ENCODE data around the gene MAGEC1.
"Not testable (repeated sequence)": the region's sequence is repeated elsewhere in the genome, so short reads cannot be mapped to it uniquely, and the experiment has no call there.

The MAGEC1 gene

DNA sequence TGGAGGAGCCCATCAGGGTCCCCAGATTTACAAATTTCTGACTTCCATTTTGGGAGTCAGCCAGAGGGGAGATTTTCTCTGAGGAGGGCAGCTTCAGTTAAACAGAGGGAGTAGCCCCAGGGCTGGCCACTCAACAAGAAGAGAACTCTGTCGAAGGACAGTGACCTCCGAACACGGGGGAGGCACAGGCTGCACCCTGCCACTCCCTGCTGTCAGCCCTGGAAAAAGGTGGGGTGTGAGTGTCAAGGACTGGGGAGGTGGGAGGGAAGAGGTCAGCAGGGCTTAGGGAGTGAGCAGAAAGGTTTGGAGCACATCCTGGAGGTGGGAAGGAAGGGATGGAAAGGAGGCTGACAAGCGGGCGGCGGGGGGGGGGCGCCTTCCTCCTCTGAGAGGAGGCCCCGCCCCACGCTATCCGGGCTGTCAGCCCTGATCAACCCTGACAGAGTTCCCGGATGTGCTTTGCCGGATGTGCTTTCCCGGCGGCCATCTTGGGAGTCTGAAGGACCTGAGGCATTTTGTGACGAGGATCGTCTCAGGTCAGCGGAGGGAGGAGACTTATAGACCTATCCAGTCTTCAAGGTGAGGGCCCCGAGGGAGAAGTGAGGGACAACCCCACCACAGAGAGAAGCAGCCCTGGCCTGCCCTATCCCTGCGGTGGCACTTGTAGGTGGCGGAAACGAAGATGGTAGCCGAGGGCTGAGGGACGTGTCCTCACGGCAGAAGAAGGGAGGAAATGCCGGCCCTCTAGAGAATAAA is at the start of gene MAGEC1:
TSS of gene MAGEC1 (plus strand) at position 495 of the 756 bp plus-strand sequence. CDS start 1,179 bp downstream, outside the sequence.
- H3K9me3 Mint-ChIP-seq: peaks cover 19 to 31% of the 10 kb centered on the region in 2 donors
- peaks cover 0 to 2% of the 10 kb centered on the region in 2 donors for H3K36me3 Mint-ChIP-seq
- DNase-seq (no peak), ATAC-seq (replicated peaks) (no peak)
- peaks cover 0 to 8% of the 10 kb centered on the region in 2 donors for H3K27me3 Mint-ChIP-seq
- no peak within 1 kb of the TSS for H3K27ac Mint-ChIP-seq
- H3K4me3 Mint-ChIP-seq: no peak within 1 kb of the TSS
- H3K4me1 Mint-ChIP-seq: no peaks in the 10 kb centered on the region

- H3K4me3 Mint-ChIP-seq: no peak overlapping the region
- no peak overlapping the region for H3K27ac Mint-ChIP-seq
- DNase-seq (no peak), ATAC-seq (replicated peaks) (no peak)
- no peaks in the 10 kb centered on the region for H3K27me3 Mint-ChIP-seq
- H3K4me1 Mint-ChIP-seq: no peaks in the 10 kb centered on the region
- H3K36me3 Mint-ChIP-seq: no peaks in the 10 kb centered on the region
- H3K9me3 Mint-ChIP-seq: peaks cover 0 to 4% of the 10 kb centered on the region in 2 donors
Measured at GRCh38 chrX:141857479-141857878, 46.2 kb upstream of the MAGEC1 start.

- H3K4me3 Mint-ChIP-seq: no peak overlapping the region
- no peak for ATAC-seq (replicated peaks)
- H3K9me3 Mint-ChIP-seq: peaks cover 0 to 5% of the 10 kb centered on the region in 2 donors
- H3K4me1 Mint-ChIP-seq: no peaks in the 10 kb centered on the region
- DNase-seq: no peak
- no peaks in the 10 kb centered on the region for H3K36me3 Mint-ChIP-seq
- no peaks in the 10 kb centered on the region for H3K27me3 Mint-ChIP-seq
- no peak overlapping the region for H3K27ac Mint-ChIP-seq
Measured at GRCh38 chrX:141879616-141880015, 24.1 kb upstream of the MAGEC1 start.

GRCh38 chrX:141888811-141889210 is 14.9 kb upstream of the MAGEC1 start:
- DNase-seq; H3K27ac Mint-ChIP-seq; H3K4me3 Mint-ChIP-seq; H3K9me3 Mint-ChIP-seq; H3K36me3 Mint-ChIP-seq; ATAC-seq (replicated peaks); H3K27me3 Mint-ChIP-seq; H3K4me1 Mint-ChIP-seq: not testable (repeated sequence)

- Mint-ChIP-seq H3K36me3 (no peaks in the 10 kb centered on the region), H3K27ac (no peak overlapping the region), H3K4me1 (no peaks in the 10 kb centered on the region), H3K27me3 (no peaks in the 10 kb centered on the region), H3K4me3 (no peak overlapping the region), H3K9me3 (no peaks in the 10 kb centered on the region)
- DNase-seq: no peak
- no peak for ATAC-seq (replicated peaks)
Measured at GRCh38 chrX:141894733-141895132, 9.0 kb upstream of the MAGEC1 start.

- Mint-ChIP-seq H3K36me3 (no peaks in the 10 kb centered on the region), H3K27me3 (no peaks in the 10 kb centered on the region), H3K27ac (no peak overlapping the region), H3K9me3 (peaks cover 1 to 2% of the 10 kb centered on the region in 2 donors), H3K4me3 (no peak overlapping the region), H3K4me1 (no peaks in the 10 kb centered on the region)
- no peak for DNase-seq
- no peak for ATAC-seq (replicated peaks)
Measured at GRCh38 chrX:141897690-141898089, 6.0 kb upstream of the MAGEC1 start.

- Mint-ChIP-seq H3K27me3 (peaks cover 0 to 2% of the 10 kb centered on the region in 2 donors), H3K36me3 (no peaks in the 10 kb centered on the region), H3K9me3 (peaks cover 15 to 25% of the 10 kb centered on the region in 2 donors), H3K4me1 (no peaks in the 10 kb centered on the region), H3K4me3 (no peak overlapping the region), H3K27ac (no peak overlapping the region)
- no peak for ATAC-seq (replicated peaks)
- DNase-seq: no peak
Measured at GRCh38 chrX:141902366-141902765, 1.3 kb upstream of the MAGEC1 start.

- peaks cover 19 to 31% of the 10 kb centered on the region in 2 donors for H3K9me3 Mint-ChIP-seq
- H3K27ac Mint-ChIP-seq: no peak overlapping the region
- H3K36me3 Mint-ChIP-seq: peaks cover 0 to 2% of the 10 kb centered on the region in 2 donors
- no peak overlapping the region for H3K4me3 Mint-ChIP-seq
- DNase-seq: no peak
- H3K4me1 Mint-ChIP-seq: no peaks in the 10 kb centered on the region
- no peak for ATAC-seq (replicated peaks)
- H3K27me3 Mint-ChIP-seq: peaks cover 0 to 8% of the 10 kb centered on the region in 2 donors
Measured at GRCh38 chrX:141904262-141904661, 568 bp downstream of the MAGEC1 start.

- Mint-ChIP-seq H3K4me3 (no peak overlapping the region), H3K9me3 (peaks cover 0 to 3% of the 10 kb centered on the region in 2 donors), H3K27ac (no peak overlapping the region), H3K36me3 (no peaks in the 10 kb centered on the region), H3K4me1 (no peaks in the 10 kb centered on the region), H3K27me3 (no peaks in the 10 kb centered on the region)
- DNase-seq (no peak), ATAC-seq (replicated peaks) (no peak)
Measured at GRCh38 chrX:141917801-141918200, 14.1 kb downstream of the MAGEC1 start.

DNA sequence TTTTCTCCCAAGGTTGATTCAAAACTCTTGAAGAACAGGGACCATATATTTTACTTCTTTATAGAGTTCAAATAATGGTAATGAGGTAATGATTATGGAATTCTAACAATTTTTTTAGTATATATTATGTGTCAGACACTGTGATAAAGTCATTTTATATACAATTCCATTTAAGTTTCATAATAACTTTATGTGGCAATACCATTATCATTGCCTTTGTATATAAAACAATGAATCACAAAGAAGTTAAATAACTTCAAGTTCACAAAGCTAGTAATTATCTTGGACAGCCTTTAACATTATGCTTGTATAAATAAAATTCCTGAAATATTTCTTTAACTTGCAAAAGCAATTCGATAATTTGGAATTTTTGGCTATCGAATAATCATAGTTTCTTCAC is 20.6 kb downstream of the MAGEC1 start:
- Mint-ChIP-seq H3K27ac (no peak overlapping the region), H3K4me3 (no peak overlapping the region), H3K9me3 (peaks cover 3% of the 10 kb centered on the region in 2 donors), H3K36me3 (no peaks in the 10 kb centered on the region), H3K4me1 (no peaks in the 10 kb centered on the region), H3K27me3 (no peaks in the 10 kb centered on the region)
- DNase-seq: no peak
- ATAC-seq (replicated peaks): no peak

DNA sequence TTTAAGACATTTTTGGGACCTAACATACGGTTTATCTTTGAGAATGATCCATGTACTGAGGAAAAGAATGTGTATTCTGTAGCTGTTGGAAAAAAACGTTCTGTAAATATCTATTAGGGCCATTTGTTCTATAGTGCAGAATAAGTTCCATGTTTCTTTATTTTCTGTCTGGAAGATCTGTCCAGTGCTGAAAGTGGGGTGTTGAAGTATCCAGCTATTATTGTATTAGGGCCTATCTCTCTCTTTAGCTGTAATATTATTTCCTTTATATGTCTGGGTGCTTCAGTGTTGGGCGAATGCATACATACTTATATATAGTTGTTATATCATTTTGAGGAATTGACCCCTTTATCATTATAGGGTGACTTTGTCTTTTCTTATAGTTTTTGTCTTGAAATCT is 24.7 kb downstream of the MAGEC1 start:
- no peak for ATAC-seq (replicated peaks)
- no peak overlapping the region for H3K27ac Mint-ChIP-seq
- no peak for DNase-seq
- H3K4me1 Mint-ChIP-seq: no peaks in the 10 kb centered on the region
- H3K9me3 Mint-ChIP-seq: peaks cover 0 to 3% of the 10 kb centered on the region in 2 donors
- no peaks in the 10 kb centered on the region for H3K36me3 Mint-ChIP-seq
- no peaks in the 10 kb centered on the region for H3K27me3 Mint-ChIP-seq
- H3K4me3 Mint-ChIP-seq: no peak overlapping the region

GRCh38 chrX:141934059-141934641 is 30.5 kb downstream of the MAGEC1 start:
- ATAC-seq (replicated peaks): no peak
- Mint-ChIP-seq H3K36me3 (no peaks in the 10 kb centered on the region), H3K4me3 (no peak overlapping the region), H3K27ac (no peak overlapping the region), H3K4me1 (no peaks in the 10 kb centered on the region), H3K9me3 (peaks cover 2 to 4% of the 10 kb centered on the region in 2 donors), H3K27me3 (no peaks in the 10 kb centered on the region)
- DNase-seq: no peak

DNA sequence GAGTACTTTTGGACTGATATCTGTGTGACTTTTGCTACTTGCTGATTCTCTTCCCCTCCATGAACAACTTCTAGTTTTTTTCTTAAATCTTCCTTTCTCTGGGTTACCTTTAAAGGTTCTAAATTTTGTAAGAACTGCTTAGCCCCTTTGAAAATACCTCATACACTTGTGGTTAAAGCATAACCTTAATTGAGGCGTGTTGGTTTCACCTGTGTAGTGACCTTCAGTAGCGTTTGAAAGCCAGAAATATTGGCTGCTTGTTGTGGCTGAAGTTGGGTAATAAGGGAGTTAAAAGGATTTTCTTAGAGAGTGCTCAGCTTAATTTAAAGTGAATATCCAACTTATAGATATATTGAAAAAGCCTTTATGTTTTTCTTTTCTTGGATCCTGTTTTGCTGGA is 32.0 kb downstream of the MAGEC1 start:
- ATAC-seq (replicated peaks) (no peak), DNase-seq (no peak)
- Mint-ChIP-seq H3K9me3 (peaks cover 2 to 4% of the 10 kb centered on the region in 2 donors), H3K4me1 (no peaks in the 10 kb centered on the region), H3K27me3 (no peaks in the 10 kb centered on the region), H3K27ac (no peak overlapping the region), H3K4me3 (no peak overlapping the region), H3K36me3 (no peaks in the 10 kb centered on the region)

DNA sequence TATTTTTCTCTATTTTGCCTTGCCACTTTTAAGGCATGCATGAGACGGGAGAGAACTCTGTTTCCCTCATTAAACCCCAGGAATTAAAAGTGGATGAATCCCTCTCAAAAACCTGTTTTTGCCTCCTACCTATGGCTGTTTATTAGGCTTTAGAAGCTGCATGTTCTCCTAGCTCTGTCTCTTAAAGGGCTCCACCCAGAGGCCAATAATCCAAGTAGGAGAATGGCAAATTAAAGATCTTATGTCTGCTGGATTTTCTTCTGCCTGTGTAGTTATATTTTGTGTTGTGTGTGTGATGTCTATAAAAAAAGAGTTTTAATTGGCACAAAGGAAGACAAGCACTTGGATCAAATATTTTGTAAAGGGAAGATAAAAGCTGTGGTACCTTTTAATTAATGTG is 32.4 kb downstream of the MAGEC1 start:
- Mint-ChIP-seq H3K27me3 (no peaks in the 10 kb centered on the region), H3K4me1 (no peaks in the 10 kb centered on the region), H3K27ac (no peak overlapping the region), H3K4me3 (no peak overlapping the region), H3K9me3 (peaks cover 2 to 4% of the 10 kb centered on the region in 2 donors), H3K36me3 (no peaks in the 10 kb centered on the region)
- DNase-seq: no peak
- no peak for ATAC-seq (replicated peaks)

DNA sequence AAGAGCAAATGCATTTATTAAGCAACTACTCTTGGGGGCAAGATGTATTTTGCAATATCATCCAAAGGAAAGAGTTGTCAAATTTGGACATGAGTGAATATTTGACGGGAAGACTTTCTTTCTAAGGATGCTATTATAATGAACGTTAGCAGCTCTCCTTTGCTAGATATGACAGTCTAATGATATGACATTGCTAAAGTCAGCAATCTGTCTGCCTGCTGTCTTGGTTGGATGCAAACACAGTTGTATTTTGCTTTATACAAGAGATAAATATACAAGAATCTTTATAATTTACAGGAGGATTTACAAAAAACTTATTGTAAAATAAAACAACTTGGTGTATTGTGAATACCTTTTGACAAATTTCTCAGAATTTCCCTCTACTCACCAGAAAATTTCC is 37.5 kb downstream of the MAGEC1 start:
- ATAC-seq (replicated peaks) (no peak), DNase-seq (no peak)
- H3K9me3 Mint-ChIP-seq: peaks cover under 1 to 2% of the 10 kb centered on the region in 2 donors
- no peaks in the 10 kb centered on the region for H3K27me3 Mint-ChIP-seq
- H3K36me3 Mint-ChIP-seq: no peaks in the 10 kb centered on the region
- no peaks in the 10 kb centered on the region for H3K4me1 Mint-ChIP-seq
- H3K27ac Mint-ChIP-seq: no peak overlapping the region
- H3K4me3 Mint-ChIP-seq: no peak overlapping the region
